Fibroblast of the conjunctiva (primary cell): ENCODE measurements around the gene CTCFL.

Source experiments
- DNase-seq: peaks from one replicate; pipeline ENCODE4 v3.0.0-alpha.2; 2010; ENCODE audit warnings: low read depth

Gene CTCFL

GRCh38 chr20:57464642-57465211 is 60.2 kb downstream of the CTCFL start:
- DNase-seq: no peak

DNA sequence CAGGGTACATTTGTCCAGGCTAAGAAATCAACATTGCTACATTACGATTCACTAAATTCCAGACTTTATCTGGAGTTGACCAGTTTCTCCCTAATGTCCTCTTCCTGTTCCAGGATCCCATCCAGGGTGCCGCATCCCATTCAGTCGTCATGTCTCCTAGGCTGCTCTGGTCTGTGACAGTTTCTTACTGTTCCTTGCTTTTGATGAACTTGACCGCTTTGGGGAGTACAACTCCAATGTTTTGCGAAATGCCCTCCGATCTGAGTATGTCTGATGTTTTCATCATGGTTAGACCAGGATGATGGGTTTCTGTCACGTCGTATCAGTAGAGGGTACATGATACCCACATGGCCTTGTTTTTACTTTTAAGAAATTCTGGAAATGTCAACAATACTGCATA is 62.2 kb downstream of the CTCFL start:
- no peak for DNase-seq

DNA sequence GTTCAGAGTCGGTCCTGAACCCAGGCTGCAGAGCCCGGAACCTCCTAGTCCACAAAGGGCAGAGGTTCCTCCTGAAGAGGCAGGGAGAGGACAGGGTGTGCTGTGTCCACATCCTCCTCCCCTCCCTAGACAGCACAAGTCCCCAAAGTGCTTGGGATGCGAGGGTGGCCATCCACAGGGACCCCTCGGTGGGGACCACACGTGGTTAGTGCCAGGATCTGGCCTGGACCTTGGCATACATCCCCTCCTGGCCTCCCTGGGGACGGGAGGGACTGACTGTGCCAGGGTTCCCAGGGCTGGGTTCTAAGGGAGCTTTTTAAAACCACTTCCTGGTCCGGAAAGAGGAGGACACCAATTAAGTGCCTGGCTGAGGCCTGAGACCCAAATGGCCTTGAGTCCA is 63.2 kb downstream of the CTCFL start:
- DNase-seq: no peak

DNA sequence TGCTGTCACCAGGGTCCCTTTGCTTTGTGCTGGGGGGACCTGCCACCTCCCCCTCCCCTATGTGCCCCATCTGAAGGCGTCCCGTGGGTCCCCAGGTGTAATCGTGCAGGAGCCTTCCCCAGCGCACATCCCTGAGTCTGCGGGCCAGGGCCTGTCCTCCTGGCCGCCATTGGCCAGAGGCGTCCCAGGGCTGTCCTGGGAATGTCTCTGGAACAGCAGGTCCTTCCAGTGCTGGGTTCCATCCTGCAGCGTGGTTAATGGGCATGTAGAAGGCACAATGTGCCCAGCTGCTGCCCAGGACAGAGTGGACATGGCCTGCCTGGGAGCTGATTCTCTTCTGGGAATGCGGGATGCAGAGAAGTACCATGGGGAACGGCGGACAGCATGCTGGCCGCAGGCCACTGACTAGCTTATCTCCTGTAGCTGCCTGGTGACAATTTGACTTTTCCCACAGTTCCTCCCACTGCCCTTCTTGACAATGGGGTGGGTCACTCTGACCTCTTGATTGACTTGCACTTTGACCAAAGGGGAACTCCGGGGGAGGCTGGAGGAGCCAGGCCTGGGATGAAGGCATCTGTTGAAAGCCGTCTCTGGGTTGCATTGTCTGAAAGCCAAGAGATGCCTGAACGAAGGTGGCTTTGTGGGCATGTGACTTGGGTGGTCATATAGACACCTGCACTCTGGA is 64.0 kb downstream of the CTCFL start:
- no peak for DNase-seq

DNA sequence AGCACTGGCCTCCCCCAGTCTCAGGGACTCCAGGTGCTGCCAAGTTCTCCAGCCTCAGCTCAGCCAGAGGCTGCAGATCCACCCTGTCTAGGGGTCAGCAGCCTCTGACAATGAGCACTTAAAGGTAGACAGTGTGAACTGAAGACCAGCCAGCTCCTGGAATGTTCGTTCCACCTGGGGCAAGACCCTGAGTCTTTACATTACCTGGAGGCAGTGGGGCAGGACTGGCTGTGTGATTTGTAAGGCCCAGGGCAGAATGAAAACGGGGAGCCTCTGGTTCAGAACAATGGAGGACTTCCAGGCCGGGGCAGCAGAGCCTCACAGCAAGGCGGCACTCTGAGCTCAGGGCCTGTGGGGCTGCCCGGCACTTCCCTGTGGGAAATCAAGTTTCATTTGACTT is 65.0 kb downstream of the CTCFL start:
- DNase-seq: no peak

- DNase-seq: no peak
Measured at GRCh38 chr20:57459278-57459677, 65.7 kb downstream of the CTCFL start.

GRCh38 chr20:57458400-57459160 is 66.4 kb downstream of the CTCFL start:
- DNase-seq: no peak

DNA sequence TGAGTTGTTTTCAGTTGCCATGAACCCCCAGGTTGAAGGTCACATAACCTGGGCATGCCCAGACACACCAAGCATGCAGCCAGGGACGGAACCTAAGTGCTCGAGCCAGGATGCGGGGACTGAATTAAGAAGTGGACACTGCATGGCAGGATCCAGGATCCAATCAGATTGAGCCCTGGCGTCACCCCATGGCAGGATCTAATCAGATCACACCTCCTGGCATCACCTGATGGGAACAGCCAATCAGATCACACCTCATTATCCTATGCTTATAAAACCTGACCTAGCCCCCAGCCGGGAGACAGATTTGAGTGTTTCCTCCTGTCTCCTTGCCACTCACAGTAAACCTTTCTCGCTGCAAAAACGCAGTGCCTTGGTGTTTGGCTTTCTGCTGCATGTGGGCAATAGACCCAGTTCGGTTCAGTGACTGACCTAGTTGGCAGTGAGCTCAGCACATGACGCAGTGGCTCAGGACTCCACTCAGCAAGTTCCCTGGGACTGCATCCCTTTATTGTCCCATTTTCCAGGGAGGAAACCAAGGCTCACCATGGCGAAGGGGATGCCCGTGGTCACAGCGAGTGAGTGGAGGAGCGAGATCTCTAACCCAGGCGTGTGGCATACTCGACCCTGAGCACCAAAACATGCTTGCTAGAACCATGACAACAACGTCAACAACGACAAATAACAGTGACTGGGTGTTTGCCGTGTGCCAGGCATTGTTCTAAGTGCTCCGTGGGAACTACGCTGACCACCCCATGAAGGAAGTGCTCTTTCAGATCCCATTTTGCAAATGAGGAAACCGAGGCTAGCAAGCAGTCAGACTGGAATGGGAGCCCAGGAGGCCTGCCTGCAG is 67.5 kb downstream of the CTCFL start:
- no peak for DNase-seq

DNA sequence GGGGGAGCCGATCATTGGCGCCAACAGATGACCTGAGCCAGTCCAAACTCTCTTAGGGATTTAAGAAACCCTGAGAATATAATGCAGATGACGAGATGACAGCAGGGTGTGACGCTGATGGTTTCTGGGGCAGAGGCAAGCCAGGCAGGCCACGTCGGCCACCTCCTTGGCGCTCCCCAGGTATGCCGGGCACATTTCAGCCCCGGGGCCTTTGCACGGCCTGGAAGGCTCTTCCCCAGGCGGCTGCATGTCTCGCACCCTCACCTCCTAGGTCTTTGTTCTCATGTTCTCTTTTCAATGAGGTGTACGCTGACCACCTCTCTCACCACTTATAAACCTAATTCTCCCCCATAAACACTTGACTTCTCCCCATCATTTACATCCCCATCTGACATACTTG is 68.8 kb downstream of the CTCFL start:
- DNase-seq: no peak

- DNase-seq: no peak
Measured at GRCh38 chr20:57455386-57455785, 69.6 kb downstream of the CTCFL start.

- no peak for DNase-seq
Measured at GRCh38 chr20:57451795-57452661, 72.9 kb downstream of the CTCFL start.

- DNase-seq: no peak
Measured at GRCh38 chr20:57451431-57451794, 73.5 kb downstream of the CTCFL start.

DNA sequence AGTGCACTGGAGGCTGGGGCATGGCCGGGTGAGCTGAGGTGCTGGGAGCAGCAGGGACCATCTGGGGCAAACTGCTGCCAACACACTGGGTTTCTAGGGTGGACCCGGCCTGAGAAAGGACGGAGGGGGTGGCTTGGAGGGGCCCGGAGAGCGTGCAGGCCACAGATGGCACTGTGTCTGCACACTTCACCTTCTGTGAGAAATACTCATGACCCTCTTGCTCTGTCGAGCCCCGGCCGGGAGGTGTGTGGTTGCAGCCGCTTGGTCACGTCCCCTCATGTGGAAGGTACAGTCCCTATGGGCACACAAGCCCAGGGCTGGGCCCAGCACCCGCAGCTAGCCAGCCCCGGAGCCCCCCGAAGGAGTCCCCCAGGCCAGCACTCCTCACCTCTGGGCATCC is 74.0 kb downstream of the CTCFL start:
- DNase-seq: no peak

DNA sequence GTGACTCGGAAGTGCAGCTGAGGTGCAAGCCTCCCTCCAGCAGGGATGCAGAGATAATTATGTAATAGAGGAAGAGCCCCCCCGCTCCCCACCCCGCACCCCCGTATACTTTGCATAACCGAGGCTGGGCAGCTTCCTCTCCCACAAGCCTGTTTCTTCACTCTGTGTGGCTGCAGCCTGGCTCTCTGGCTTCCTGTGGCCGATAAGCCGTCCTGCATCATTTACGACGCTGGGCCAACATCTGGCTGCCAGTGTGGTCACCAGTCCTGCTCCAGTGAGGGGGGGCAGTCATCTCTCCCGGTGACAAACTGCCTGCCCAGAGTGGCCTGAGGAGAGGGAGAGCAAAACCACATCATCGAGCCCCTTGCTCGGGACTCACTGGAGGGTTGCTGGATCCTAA is 74.5 kb downstream of the CTCFL start:
- no peak for DNase-seq

- DNase-seq: no peak
Measured at GRCh38 chr20:57449398-57450354, 75.3 kb downstream of the CTCFL start.

- DNase-seq: no peak
Measured at GRCh38 chr20:57448764-57449354, 76.1 kb downstream of the CTCFL start.
